Activated CD4-positive, alpha-beta T cell treated with anti-CD3 and anti-CD28 coated beads, Interleukin-2, Interleukin-4, amounts not matched to agents 100 ng/mL and 50 ng/mL, durations not matched to agents 16 hours and 8 hours (primary cell): ENCODE measurements around the gene FNIP1.
A peak's percentile ranks its signal among the peaks of the same experiment; 100 is the strongest.
"Not testable (repeated sequence)": the region's sequence is repeated elsewhere in the genome, so short reads cannot be mapped to it uniquely, and the experiment has no call there.

ENCODE experiments used
- DNase-seq: peaks from one replicate; pipeline ENCODE4 v3.0.0-alpha.2; 2020; ENCODE audit warnings: low spot score

The FNIP1 gene

GRCh38 chr5:131749723-131750470, 46.9 kb downstream of the FNIP1 start:
- no peak for DNase-seq

GRCh38 chr5:131749138-131749537, 47.7 kb downstream of the FNIP1 start:
- DNase-seq = no peak

DNA sequence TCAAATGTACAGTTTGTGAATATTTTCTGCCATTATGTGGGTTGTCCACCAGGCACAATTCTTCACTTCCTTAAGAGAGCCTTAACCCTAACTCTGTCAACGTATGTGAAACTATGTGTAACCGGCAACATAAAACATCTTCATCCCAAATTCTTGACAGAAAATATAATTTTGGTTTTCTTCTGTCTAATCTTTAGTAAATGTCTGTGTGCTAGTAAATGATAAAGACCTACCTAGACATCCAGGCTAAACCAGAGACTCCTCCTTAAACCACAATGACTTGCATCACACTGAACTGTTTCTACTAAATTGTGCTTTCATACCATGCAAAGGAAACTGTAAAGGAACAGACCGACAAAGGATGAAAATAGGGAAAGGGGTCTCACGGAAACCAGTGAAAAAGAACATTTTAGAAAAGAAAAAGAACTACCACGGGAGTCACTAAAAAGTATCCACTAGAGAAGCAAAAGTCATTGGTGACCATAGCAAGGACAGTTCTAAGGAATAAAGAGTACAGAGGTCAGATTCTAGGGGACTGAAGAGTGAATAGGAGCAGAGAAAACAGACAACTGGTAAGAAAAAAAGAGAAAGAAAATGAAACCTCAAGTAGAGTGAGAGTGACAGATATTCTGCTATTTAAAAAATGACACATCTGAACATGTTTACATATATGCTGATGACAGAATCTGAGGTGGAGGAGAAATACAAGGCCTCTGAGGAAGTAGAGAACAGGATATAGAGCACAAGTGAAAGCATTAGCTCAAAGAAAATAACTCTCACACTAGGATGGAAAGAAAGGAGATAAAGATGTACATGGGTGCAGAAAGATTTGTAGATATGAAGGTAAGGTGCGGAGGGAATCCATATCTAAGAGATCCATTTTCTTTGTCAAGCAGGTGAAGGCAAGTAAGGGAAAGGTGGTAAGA, 49.4 kb downstream of the FNIP1 start:
- peak; percentile 41 for DNase-seq

- no peak for DNase-seq
Measured at GRCh38 chr5:131746423-131746822, 50.4 kb downstream of the FNIP1 start.

- no peak for DNase-seq
Measured at GRCh38 chr5:131745703-131746102, 51.1 kb downstream of the FNIP1 start.

- no peak for DNase-seq
Measured at GRCh38 chr5:131745155-131745554, 51.7 kb downstream of the FNIP1 start.

DNA sequence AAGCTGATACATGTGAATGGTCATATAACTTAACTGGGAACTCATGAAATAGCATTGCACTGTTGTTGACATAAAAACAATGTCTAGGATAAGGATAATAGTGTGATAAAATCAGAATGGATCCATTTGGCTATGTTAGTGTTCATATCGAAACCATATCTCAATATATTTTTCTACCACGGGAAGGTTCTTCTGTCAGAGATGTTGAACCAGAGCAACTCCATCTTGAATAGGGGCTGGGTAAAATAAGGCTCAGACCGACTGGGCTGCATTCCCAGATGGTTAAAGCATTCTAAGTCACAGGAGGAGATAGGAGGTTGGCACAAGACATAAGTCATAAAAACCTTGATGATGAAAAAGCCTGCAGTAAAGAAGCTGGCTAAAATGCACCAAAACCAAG, 56.3 kb downstream of the FNIP1 start:
- no peak for DNase-seq

- no peak for DNase-seq
Measured at GRCh38 chr5:131735393-131735792, 61.4 kb downstream of the FNIP1 start.

DNA sequence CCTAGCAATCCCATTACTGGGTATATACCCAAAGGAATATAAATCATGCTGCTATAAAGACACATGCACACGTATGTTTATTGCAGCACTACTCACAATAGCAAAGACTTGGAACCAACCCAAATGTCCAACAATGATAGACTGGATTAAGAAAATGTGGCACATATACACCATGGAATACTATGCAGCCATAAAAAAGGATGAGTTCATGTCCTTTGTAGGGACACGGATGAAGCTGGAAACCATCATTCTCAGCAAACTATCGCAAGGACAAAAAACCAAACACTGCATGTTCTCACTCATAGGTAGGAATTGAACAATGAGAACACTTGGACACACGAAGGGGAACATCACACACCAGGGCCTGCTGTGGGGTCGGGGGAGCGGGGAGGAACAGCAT, 61.9 kb downstream of the FNIP1 start:
- not testable (repeated sequence) for DNase-seq

- not testable (repeated sequence) for DNase-seq
Measured at GRCh38 chr5:131729292-131729691, 67.5 kb downstream of the FNIP1 start.

- DNase-seq = not testable (repeated sequence)
Measured at GRCh38 chr5:131724089-131724488, 72.7 kb downstream of the FNIP1 start.

GRCh38 chr5:131720714-131721113, 76.1 kb downstream of the FNIP1 start:
- DNase-seq = no peak

DNA sequence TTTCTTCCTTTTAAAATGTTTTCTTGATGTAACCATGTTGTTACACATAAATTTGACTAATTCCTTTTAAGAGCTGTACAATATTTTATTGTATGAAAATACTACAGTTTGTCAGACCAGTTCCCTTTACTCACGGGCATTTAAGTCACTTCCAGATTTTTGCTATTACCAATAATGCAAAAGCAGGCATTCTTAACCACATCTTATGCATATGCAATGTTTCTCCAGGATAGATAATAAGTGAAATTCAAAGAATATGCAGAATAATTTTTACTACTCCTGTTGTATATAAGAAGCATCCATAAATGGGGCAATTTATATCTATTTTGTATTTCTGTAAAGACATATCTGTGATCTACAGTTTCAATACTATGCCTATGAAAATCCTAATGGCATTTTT, 77.3 kb downstream of the FNIP1 start:
- DNase-seq = no peak

- DNase-seq = no peak
Measured at GRCh38 chr5:131718487-131719014, 78.3 kb downstream of the FNIP1 start.

DNA sequence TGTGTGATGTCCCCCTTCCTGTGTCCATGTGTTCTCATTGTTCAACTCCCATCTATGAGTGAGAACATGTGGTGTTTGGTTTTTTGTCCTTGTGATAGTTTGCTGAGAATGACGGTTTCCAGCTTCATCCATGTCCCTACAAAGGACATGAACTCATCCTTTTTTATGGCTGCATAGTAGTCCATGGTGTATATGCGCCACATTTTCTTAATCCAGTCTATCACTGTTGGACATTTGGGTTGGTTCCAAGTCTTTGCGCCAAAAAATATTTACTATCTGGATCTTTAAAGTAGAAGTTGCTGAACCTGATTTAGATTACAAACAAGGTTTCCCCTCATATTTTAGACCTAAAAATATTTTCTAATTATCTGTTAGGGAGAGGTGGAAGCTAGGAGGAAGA, 79.7 kb downstream of the FNIP1 start:
- DNase-seq = not testable (repeated sequence)

DNA sequence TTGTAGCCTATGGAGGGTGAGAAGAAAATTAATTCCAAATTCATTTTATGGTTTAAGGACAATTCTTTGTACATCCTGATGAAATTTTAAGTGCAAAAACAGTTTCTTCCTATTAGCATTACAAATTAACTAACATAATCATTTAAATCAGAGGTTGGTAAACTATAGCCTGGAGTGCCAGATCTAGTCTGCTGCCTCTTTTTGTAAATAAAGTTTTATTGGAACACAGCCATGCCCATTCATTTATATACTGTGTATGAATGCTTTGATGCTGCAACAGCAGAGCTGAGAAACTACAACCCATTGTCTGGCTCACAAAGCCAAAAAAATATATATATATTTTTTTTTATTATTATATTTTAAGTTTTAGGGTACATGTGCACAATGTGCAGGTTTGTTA, 80.2 kb downstream of the FNIP1 start:
- DNase-seq = no peak

- no peak for DNase-seq
Measured at GRCh38 chr5:131710391-131710790, 86.4 kb downstream of the FNIP1 start.

GRCh38 chr5:131709043-131709442, 87.8 kb downstream of the FNIP1 start:
- DNase-seq = no peak

GRCh38 chr5:131706281-131706680, 90.5 kb downstream of the FNIP1 start:
- no peak for DNase-seq

DNA sequence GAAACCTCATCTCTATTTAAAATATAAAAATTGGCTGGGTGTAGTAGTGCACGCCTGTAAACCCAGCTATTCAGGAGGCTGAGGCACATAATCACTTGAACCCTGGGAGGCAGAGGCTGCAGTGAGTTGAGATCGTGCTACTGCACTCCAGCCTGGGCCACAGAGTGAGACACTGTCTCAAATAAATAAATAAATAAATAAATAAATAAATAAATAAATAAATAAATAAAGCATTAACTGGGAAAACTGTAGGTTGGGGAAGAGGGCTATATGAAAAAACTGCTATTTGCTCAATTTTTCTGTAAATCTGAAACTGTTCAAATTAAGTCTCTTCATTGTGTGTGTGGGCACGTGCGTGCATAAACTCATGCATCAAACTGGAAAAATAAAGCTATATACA, 101.9 kb downstream of the FNIP1 start:
- DNase-seq = no peak

DNA sequence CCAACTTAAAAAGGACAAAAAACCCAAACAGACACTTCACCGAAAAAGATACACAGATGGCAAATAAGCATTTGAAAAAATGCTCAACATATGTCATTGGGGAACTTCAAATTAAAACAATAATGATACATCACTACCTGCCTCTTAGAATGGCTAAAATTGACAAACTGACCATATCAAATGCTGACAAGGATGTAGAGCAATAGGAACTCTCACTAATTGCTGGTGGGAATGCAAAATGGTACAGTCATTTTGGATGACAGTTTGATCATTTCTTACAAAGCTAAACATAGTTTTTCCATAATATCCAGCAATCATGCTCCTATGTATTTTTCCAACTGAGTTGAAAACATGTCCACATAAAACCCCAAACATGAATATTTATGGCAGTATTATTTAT, 102.9 kb downstream of the FNIP1 start:
- DNase-seq = no peak

GRCh38 chr5:131685516-131686171, 111.2 kb downstream of the FNIP1 start:
- no peak for DNase-seq
